ENCODE data around the gene HSD17B1. TPM values are rescaled to one million over a fixed set of nuclear protein-coding genes. Genes with fewer than 3 reads are reported as not detected.

Gene HSD17B1
- total and polyA plus RNA-seq, 2 of the 4 experiments (the other 2 are of a cell fraction) = 0.72 to 1.4 TPM

DNA sequence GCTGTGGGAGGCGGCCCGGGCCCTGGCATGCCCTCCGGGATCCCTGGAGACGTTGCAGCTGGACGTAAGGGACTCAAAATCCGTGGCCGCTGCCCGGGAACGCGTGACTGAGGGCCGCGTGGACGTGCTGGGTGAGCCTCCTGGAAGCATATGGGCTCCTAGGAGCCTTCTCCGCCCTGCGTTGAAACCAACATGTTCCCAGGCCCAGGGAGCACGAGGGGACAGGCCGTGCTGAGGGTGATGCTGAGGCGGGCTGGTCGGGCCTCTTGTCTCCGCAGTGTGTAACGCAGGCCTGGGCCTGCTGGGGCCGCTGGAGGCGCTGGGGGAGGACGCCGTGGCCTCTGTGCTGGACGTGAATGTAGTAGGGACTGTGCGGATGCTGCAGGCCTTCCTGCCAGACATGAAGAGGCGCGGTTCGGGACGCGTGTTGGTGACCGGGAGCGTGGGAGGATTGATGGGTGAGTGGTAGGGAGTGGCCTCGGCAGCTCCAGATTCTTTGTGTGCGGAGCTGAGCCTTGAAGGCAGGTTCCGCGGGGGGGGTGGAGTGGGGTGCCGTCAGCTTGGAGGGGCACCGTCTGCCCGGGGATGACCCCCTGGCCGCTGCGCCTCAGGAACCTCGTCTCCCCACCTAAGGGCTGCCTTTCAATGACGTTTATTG lies 567 bp downstream of the HSD17B1 start:
- no peak for ATAC-seq (ENCODE audit: low read depth)
- Histone ChIP-seq H4K20me1 (ENCODE audit: insufficient read depth, low read length) (no peaks in the 10 kb centered on the region; the same call in 1 of the 2 replicates), H2BK120ac (ENCODE audit: low read depth, low read length) (no peak overlapping the region), H2AFZ (replicated peaks; ENCODE audit: low read length, poor library complexity) (no peak overlapping the region), H2BK5ac (ENCODE audit: low read depth, low read length, poor library complexity, severe bottlenecking) (no peak overlapping the region), H3K18ac (ENCODE audit: low read depth, low read length) (no peak overlapping the region), H3K4me2 (ENCODE audit: low read depth, low read length) (no peak overlapping the region; the same call in 1 of the 2 replicates), H2AK5ac (ENCODE audit: low read depth, low read length) (0 out of 2 replicates have a peak overlapping the region, but pooled peaks have one; percentile 93), H4K5ac (ENCODE audit: low read depth, low read length) (no peak overlapping the region), H2BK20ac (ENCODE audit: low read depth, low read length) (no peak overlapping the region), H2AK9ac (replicated peaks; ENCODE audit: low read depth, low read length, poor library complexity) (peak overlapping the region; percentile 55), H3K9me3 (ENCODE audit: control insufficient read depth, insufficient read depth, low read length) (no peaks in the 10 kb centered on the region), H3K14ac (replicated peaks; ENCODE audit: low read depth, low read length) (no peak overlapping the region), H3K9ac (ENCODE audit: low read depth, low read length) (no peak overlapping the region), H3K79me1 (ENCODE audit: low read depth in 1 of 2, low read length in 2 of 2) (peaks cover 11 to 53% of the 10 kb centered on the region in 2 experiments), H3K27me3 (ENCODE audit: control insufficient read depth, insufficient read depth, low read length) (no peaks in the 10 kb centered on the region), H3K23ac (ENCODE audit: low read depth, low read length) (no peak overlapping the region), H3K4me1 (ENCODE audit: control insufficient read depth, insufficient read depth, low read length) (peaks cover 5% of the 10 kb centered on the region), H3K56ac (ENCODE audit: extremely low read depth, insufficient read depth, low read length) (no peak overlapping the region), H2BK15ac (ENCODE audit: low read depth, low read length) (no peak overlapping the region), H3K27ac (ENCODE audit: insufficient read depth, low read length) (no peak overlapping the region), H4K91ac (ENCODE audit: insufficient read depth, low read depth, low read length) (no peak overlapping the region), H3K36me3 (ENCODE audit: control insufficient read depth, insufficient read depth, low read length) (peaks cover 4% of the 10 kb centered on the region; the same call in 1 of the 2 replicates), H4K8ac (ENCODE audit: low read depth in 2 of 2, low read length in 2 of 2) (no peak overlapping the region), H3K9me1 (ENCODE audit: insufficient read depth, low read length) (no peaks in the 10 kb centered on the region), H3K4ac (ENCODE audit: low read depth, low read length) (no peak overlapping the region), H3K4me3 (ENCODE audit: insufficient read depth, low read depth, low read length) (no peak overlapping the region)
- TF ChIP-seq POLR2A (IDR thresholded peaks at IDR 0.05; ENCODE audit: low read depth, low read length) (no peak), RFX5 (IDR thresholded peaks at IDR 0.05; ENCODE audit: low read depth, low read length) (no peak), RAD21 (IDR thresholded peaks at IDR 0.05; ENCODE audit: low read length) (no peak), BHLHE40 (IDR thresholded peaks at IDR 0.05; ENCODE audit: low read depth, low read length) (no peak), MXI1 (IDR thresholded peaks at IDR 0.05; ENCODE audit: borderline replicate concordance, low read depth, low read length) (no peak), CHD1 (IDR thresholded peaks at IDR 0.05; ENCODE audit: low read depth, low read length) (no peak), CEBPB (IDR thresholded peaks at IDR 0.05; ENCODE audit: low read depth, low read length) (no peak), MAZ (IDR thresholded peaks at IDR 0.05; ENCODE audit: borderline replicate concordance, low read depth, low read length) (no peak), NFE2L2 (IDR thresholded peaks at IDR 0.05; ENCODE audit: low read depth, low read length) (no peak), MAFK (IDR thresholded peaks at IDR 0.05; ENCODE audit: low read depth, low read length) (no peak), RCOR1 (IDR thresholded peaks at IDR 0.05; ENCODE audit: insufficient replicate concordance, low read length) (no peak), SMC3 (IDR thresholded peaks at IDR 0.05; ENCODE audit: low read depth, low read length) (no peak), FOS (IDR thresholded peaks at IDR 0.05; ENCODE audit: low read depth, low read length) (no peak)
- TF ChIP-seq, protein P1, sequence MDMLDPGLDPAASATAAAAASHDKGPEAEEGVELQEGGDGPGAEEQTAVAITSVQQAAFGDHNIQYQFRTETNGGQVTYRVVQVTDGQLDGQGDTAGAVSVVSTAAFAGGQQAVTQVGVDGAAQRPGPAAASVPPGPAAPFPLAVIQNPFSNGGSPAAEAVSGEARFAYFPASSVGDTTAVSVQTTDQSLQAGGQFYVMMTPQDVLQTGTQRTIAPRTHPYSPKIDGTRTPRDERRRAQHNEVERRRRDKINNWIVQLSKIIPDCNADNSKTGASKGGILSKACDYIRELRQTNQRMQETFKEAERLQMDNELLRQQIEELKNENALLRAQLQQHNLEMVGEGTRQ (IDR thresholded peaks at IDR 0.05; ENCODE audit: low read depth, low read length) = no peak
- TF ChIP-seq, protein P2, sequence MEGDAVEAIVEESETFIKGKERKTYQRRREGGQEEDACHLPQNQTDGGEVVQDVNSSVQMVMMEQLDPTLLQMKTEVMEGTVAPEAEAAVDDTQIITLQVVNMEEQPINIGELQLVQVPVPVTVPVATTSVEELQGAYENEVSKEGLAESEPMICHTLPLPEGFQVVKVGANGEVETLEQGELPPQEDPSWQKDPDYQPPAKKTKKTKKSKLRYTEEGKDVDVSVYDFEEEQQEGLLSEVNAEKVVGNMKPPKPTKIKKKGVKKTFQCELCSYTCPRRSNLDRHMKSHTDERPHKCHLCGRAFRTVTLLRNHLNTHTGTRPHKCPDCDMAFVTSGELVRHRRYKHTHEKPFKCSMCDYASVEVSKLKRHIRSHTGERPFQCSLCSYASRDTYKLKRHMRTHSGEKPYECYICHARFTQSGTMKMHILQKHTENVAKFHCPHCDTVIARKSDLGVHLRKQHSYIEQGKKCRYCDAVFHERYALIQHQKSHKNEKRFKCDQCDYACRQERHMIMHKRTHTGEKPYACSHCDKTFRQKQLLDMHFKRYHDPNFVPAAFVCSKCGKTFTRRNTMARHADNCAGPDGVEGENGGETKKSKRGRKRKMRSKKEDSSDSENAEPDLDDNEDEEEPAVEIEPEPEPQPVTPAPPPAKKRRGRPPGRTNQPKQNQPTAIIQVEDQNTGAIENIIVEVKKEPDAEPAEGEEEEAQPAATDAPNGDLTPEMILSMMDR (conservative IDR thresholded peaks at IDR 0.05; ENCODE audit: low read depth, low read length) = no peak
- no peak for DNase-seq
- no TSS peak for BruUV-seq (replicated peaks)
- intact Hi-C loops (cut with micrococcal nuclease) (no loop called here), in situ Hi-C loops (cut with MboI; ENCODE audit: low sequenced_read_pairs) (no loop called here), dilution Hi-C loops (cut with HindIII; ENCODE audit: low sequenced_read_pairs, unreplicated experiment) (no loop called here)
- WGBS, 2 experiments (ENCODE audit: extremely low coverage in 2 of 2, insufficient read length in 1 of 2) = 86% methylated on average over 27 of the region's 45 CpGs; no CpG with 5 or more reads in 1 of the 2 experiments
- ChIA-PET CTCF (no interaction called here), POLR2A (ENCODE audit: unreplicated experiment) (no interaction called here)

Measured in IMR-90 (cell line).